HG02840 (cell line): ENCODE results near the gene C2orf92.
"Not testable (repeated sequence)": the region's sequence is repeated elsewhere in the genome, so short reads cannot be mapped to it uniquely, and the experiment has no call there.

Experiments used
- ATAC-seq: cut with Tn5 transposase; IDR thresholded peaks from one replicate; pipeline ENCODE4 v1.9.1; 2021; ENCODE audit warnings: mild to moderate bottlenecking, moderate library complexity, moderate number of reproducible peaks; ENCODE audit not compliant: unreplicated experiment, low FRiP score

C2orf92 gene

DNA sequence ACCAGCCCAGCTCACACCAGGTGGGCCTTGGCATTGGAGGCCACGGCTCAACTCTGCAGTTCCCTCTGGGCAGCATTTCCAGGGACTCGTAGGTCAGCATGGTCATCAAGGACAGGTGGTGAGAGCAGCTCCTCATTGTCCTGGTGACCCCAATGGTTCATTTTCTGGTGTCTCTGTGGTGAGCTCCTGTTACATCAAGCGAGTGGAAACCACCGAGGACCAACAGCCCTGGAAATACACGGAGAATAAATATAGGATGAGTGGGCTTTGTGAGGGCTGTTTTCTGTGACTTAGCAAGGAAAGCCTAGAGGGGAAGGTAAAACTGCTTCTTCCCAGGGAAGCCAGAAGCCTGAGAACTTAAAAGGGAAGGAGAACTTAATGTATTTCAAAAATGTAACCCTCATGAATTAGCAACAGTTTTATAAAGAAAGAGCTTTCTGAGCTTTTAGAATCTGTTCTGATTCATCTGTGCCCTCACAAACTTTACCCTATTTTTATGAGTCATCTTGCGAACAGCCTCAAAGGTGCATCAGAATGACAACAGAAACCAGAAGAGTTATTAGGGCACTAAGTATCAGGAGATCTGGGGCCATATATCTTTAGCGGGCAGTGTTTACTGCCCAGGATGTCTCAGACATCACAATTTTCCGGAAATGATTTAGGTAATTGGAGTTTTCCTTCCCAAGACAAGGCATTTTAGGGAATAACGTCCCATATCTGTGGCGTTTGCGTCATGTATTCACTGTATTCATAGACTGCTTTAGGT is 18.7 kb downstream of the C2orf92 start:
- no peak for ATAC-seq

DNA sequence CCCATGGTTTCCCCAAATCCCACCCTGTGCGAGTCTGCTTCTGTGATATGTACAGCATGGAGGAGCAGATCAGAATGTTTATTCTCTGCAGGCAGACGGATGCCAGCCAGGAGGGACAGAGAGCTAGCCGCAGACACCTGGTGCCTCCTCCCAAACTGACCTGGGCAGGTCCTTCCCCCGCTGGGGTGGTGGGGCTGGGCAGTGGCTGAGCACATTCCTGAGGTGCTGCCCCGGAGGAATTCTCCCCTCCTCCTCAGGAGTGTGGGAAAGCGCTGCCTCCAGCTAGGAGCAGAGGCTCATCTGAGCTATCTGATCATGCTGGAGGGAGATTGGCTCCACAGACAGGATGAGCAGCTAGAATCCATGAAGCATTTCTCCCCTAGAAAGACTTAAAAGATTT is 21.7 kb downstream of the C2orf92 start:
- ATAC-seq, result no peak

DNA sequence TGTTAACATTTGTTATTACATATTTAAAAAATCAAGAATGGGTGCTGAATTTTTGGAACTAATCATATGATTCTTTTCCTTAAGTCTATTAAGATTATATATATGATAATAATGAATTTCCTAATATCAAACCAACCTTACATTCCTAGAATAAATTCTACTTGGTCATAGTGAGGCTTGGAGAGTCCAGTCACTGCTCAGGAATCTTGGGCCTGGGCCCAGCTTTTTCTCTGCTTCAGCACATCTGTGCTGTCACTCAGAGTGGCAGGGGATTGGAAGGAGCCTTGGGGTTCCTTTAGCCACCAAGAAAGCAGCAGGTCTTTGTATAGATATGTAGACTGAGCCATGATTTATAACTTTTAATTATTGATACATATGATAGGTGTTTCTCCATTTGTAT is 24.0 kb downstream of the C2orf92 start:
- no peak for ATAC-seq

DNA sequence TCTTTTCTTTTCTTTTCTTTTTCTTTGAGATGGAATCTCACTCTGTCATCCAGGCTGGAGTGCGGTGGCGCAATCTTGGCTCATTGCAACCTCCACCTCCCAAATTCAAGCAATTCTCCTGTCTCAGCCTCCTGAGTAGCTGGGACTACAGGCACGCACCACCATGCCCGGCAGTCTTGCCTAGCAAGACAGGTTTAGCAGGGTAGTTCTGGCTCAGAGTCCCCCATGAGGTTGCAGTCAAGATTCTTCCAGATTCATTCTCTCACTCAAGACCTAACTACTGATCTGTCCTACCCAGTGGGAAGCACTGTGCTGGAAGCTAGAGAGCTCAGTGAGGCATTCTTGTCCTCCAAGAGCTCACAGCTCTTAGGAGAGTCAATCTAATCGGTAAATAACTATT is 26.2 kb downstream of the C2orf92 start:
- ATAC-seq, result no peak

DNA sequence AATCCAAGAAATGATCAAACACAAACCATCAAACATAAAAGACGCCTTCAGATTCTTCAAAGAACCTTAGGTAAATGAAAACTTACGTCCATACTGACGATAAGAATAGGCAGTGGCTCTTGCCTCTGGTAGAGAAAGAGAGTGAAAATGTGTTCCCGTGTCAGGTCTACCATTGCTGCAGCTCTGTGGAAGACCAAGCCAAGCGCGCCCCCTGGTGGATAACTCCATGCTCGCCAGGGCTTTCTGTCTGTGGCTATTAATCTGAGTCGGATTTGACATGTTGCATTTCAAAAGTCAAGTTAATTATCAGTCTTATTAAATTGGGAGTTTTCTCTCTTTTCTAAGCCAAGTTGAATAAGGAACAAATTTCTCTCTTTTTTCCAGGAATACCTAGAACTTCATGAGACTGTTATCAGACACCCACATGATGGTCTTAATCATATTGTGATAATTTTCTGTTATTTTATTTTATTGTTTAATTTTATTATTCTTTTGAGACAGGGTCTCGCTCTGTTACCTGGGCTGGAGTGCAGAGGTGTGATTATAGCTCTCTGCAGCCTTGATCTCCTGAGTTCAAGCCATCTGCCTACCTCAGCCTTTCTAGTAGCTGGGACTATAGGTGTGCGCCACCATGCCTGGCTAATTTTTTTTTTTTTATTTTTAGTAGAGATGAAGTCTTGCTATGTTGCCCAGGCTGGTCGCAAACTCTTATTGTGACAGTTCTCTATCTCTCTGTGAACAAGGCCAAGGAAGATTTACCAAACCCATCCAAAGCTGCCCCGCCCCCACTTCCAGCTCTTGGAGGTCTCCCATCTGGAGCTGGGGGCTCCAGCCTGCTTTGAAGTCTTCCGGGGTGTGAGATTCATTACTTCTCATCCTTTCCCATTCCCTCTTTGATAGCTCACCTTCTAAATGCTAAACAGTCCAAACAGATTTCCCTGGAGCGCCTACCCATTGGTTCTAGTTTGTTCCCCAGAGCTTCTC is 28.0 kb downstream of the C2orf92 start:
- ATAC-seq, result peak; percentile 63

DNA sequence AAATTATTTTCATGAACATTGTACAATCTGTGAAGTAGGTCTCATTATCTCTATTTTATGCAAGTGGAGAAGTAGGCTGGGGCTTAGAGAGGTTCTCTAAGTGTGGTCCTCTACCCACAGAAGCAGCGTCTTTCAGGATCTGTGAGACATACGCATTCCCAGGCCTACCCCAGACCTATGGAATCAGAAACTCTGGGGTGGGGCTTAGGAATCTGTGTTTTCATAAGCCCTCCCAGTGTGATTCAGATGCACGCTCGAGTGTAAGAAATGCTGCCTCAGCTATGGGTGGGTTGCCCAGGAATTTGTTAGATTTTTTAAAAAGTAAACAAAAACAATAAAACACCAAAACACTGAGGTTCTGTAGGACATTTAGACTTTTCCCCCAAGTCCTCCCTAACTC is 29.0 kb downstream of the C2orf92 start:
- no peak for ATAC-seq

DNA sequence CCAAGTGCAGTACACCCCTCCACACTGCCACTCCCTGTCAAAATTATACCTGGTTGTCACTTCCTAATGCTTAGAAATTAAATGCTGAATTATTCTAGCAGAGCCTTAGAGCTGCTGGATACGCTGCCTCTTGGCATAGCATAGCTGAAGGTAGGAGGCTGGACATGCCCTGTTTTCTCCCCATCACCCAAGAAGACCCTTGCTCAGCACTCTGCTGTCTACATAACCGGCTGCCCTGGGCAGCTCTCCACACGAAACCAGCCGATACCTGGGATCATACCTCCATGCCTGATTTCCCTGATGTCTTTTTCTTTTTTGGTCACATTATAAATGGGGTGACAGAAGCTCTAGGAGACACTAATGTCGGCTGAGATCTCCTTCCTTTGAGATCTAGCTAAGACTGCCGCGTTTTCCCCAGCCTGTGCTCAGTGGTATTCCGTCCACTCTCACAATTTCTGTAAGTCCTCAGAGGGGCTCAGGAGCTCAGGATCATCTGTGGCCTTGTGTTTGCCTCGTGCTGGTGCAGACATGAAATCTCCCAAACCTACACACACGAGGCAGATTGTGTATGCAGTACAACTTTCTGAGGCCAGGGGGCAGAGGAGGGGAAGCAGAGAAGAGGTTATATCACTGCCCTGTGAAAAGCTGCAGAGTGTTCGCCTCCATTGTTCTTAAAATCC is 30.4 kb downstream of the C2orf92 start:
- ATAC-seq, result no peak

DNA sequence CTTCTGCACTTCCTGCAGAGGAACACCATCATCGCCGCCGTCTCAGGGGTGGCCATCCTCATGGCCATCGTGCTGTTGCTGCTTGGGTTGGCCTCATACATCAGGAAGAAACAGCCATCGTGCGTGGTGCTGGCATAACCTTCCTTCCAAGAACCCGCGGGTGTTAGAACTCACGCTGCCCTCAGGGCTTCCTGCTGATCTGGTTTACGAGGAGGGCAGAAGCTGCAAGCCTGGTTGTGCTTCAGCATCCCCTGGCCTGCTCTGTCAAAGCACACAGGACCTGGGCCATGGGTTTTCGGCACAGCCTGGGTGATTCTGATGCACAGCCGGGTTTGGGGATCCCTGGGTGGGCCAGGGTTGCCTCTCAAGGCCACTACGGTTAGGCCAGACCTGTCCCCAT is 31.7 kb downstream of the C2orf92 start:
- no peak for ATAC-seq

DNA sequence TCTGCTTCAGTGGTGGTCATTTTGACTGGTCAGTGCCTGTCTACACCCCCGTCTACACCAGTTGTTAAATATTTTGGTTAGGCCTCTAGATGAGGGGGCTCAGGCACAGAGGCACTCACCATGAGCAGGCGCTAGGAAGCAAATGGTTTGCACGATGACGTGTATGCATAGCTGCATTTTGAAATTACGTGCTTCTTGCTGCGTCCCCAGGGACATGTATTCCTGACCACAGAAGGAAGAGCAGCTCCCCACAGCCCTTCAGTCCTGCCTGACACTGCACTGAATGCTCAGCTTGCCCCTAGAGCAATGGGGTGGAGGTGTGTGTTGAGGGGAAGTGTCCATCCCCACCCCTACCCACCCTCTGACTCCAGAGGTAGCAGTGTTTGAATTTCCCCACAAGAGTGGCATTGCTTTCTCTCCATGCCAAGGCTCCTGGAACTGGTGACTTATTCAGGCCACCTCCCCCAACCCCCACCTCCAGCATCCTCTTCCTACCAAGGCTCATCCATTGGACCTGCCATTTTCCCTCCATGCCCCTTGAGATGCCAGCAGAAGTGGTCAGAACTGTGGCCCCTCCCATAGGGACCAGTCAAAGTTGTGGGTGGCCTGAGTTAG is 32.4 kb downstream of the C2orf92 start:
- no peak for ATAC-seq

DNA sequence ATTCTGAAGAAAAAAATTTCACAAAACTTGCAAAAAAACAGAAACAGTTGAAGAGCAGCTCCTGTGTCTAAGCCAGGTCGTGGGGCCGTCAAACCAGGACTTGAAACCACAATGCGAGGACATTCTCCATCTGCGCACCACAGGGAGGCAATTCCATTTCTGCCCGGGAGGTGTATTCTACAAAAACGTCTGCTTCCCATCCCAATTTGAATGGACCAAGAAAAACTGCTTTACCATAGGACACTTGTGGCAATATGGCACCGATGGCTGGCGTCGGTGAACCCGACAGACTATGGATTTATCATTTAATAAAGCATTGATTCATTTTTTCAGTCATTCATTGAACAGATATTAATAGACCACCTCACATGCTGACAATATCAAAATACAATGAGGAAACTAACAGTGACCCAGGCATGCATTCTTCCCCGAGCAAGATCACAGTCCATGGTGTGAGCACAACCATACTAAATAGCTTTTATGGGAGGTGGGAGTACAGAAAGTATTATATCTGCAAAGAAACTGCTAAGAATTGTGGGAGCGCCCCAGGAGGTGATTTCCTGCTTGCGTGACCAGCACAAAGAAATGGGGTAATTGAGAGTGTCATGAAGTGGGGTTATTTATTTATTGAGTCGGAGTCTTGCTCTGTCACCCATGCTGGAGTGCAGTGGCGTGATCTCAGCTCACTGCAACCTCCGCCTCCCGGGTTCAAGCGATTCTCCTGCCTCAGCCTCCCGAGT is 33.4 kb downstream of the C2orf92 start:
- no peak for ATAC-seq

DNA sequence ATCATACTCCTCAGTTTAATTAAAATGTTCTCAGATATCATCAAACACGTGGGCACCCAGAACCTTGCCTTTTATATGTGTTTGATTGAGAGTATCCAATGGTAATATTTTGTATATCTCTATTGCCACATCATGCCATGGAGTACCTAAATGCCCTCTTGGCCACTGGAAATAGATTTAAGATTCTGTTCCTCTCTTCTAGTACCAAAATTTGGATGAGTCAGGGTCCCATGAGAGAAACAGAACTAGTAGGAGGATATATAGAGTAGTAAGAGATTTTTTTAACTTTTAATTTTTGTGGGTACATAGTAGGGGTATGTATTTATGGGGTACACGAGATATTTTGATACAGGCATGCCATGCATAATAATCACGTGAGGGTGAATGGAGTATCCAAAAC is 34.2 kb downstream of the C2orf92 start:
- no peak for ATAC-seq

DNA sequence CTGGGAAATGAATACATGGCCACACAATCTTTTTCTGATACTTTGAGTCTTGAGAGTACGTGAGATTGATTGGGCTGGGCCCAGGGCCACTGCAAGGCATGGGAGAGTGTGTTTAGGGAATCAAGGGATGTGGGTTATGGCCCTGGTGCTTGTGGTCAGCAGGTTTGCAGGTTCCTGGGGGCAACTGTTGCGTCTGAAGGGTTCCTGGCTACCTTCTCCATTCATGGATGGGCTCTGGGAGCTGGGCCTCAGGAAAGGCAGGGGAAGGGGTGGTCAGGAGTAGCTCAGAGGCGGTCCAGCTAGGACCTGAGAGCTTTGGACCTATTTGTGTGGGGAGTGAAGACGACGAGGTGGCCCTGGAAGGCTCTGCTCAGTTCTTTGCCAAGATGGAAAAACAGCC is 35.5 kb downstream of the C2orf92 start:
- ATAC-seq, result no peak

DNA sequence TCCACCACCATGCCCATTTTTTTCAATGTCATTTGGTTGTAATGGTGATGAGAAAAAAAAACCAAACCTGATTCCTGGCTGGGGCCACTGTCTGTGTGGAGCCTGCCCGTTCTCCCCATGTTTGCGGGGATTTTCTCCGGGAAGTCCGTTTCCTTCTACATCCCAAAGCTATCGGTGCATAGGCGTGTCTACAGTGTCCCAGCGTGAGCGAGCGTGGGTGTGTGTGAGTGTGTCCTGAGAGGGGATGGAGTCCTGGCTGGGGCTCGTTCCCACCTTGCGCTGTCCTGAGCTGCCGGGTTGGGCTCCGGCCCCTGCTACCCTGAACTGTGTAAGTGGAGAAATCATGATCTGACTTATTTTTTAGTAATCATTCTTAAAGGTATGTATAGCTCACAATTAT is 36.6 kb downstream of the C2orf92 start:
- ATAC-seq, result no peak

DNA sequence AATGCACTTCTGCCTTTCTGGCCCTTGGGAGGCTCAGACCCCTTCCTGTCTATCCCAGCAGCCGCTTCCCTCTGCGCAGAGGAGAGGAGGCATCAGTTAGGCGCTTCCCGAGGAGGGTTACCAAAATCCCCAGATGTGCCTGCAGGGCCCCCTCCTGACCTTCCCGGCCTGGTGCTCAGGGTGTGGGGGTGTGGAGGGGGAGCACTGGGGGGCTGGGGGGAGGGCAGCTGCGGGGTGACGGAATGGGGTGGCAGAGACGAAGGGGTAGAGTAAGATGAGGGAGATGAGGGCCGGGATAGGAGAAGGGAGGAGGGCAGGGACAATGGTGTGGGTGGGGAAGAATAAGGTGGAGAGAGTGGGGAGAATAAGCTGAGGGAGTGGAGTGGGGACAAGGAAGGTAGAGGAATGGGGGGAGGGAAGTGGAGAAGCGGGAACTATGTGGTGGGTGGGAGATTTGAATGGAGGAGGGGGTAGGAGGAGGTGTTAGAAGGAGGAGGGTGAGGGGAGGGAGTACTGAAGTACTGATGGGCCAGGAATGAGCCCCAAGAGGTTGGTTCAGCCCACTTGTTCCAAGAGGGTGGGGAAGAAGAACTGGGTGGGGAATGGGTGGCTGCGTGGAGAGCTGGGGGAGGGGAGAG is 37.3 kb downstream of the C2orf92 start:
- ATAC-seq, result no peak

DNA sequence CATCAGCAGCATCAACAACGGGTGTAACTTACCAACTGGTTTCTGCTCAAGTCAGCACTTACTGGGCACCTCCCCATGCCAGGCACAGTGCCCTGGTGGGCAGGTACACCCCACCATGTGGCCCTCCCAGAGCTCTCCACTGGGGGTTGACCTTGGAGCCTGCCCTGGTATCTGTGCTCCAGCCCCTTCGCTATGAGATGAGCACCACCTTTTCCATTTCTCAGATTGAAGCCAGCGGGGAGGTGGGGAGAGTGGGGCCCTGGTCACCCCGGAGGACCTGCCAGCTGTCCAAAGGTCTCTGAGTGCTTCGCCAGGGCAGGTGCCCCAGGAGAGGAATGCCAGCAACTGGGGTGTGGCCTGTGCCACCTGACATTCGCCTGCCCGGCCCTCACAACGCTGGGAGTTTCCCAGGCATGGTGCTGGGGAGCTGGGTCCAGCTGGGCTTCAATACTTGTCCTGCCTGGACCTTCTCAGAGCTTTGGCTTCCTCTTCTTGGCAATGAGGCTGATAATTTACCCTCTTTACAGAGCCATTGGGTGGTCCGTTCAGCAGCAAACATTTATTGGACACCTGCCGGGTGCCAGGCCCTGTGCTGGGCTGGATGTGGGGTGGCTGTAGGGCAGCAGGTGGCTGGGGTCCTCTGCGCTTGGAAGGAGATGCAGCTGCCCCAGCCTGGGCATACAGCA is 38.0 kb downstream of the C2orf92 start:
- no peak for ATAC-seq

DNA sequence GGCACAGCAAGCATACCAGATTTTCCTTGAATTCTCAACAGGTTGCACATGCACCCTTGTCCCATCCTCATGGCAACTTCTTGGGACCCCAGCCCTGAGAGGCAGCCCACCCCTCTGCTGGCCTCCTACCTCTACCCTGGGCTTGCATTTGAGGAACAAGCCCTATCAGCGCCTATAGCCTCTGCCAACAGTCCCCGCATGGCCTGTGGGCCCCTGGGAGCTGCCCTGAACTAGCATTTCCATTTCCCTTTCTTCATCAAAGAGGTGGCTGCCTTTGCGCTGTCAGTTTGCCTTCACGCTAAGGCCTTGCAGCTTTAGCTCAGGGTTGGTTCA is 38.5 kb downstream of the C2orf92 start:
- ATAC-seq, result no peak

DNA sequence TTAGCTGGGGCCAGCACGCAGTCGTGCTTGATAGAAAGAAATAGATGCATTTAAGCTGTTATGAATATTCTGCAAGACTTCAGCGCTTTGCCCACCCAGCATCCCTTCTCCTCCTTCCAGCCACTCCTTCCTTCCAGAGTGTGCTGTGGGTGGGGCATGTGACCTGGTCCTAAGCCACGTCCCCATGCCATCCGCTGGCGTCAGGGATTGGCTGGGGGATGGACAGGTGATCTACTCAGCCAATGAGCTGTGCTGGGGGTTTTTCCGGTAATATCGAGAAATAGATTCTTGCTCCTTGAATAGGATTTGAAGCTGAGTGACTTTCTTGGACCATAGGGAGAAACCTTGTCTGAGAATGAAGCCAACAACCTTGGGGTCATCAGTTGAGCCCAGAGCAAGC is 39.1 kb downstream of the C2orf92 start:
- ATAC-seq, result no peak

DNA sequence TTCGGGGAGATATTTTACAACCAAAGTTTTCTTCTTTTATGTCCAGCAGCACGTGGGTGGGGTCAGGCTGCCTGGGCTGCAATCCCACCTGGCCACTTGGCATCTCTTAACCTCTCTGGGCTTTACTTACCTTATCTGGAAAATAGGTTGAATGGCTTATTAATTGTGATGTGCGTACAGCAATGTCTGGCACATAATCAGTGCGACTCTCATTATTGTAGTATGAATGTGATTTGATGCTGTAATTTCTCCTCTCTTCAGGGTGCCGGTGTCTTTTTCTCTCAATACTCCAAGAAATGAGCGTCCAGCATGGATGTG is 41.8 kb downstream of the C2orf92 start:
- no peak for ATAC-seq

DNA sequence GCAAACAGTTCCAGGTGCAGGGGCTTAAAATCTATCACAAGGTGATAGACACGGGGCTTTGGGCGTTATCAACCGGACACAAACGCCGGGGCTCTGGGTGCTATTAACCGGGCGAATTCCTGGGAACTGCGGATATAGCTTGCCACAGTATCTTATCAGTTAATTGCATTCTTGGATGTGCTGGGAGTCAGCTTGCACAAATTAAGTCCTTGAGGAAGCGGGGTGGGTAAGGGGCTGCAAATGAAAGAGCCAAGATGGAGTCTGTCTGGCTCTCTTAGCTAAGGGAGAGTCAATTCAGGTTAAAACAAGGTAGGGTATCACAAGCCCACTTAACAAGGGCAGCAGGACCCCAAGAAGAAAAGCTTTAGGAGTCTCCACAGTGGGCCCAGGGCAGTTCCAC is 42.7 kb downstream of the C2orf92 start:
- ATAC-seq, result not testable (repeated sequence)
